Fibroblast of skin of abdomen (primary cell): Measurements from ENCODE around the gene LRRC27.
"Not testable (repeated sequence)": the region's sequence is repeated elsewhere in the genome, so short reads cannot be mapped to it uniquely, and the experiment has no call there.

ENCODE experiments used
- DNase-seq: peaks from one replicate; pipeline ENCODE4 v3.0.0-alpha.2; 2013

LRRC27 gene

DNA sequence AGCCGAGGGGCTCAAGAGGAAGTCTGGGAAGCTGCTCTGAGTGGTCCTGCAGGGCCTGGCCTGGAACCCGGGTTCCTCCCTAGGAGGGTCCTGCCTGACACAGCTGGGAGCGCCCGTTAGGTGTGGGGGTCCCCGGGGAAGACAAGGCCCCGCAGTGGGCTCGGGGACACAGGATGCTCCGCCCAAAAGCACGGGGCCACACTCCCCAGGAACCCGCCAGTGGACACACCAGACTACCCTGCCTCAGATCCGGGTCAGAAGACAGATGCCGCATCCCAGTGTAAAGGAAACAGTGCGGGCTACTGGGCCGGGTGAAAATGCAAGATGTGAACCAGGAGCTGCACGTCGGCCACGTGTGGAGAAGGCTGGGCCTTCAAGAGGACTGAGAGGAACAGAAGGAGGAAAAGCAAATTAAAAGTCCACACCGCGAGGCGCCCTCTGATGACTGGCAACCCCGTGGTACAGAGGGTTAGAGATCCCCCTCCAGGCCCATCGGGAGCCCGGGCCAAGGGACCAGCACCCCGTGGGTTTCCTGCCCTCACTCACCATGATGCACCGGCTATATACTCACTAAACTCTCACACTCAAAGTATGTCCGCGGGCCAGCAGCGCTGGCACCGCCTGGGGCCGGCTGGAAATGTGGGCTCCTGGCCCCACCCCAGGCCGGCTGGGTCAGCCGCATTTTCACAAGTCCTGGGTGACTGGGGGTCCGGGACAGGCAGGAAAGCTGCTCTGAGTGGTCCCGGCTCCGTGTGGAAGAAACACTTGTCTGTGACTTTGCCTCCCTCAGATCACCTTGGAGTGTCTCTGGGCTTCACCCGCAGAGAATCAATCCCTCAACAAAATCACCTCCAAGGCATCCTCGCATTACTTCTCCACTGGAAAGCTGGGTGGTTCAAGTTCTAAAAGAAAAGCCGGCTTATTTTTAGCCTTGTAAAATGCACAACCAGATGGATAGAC, 30.3 kb upstream of the LRRC27 start:
- DNase-seq, result no peak

GRCh38 chr10:132302421-132303310, 29.3 kb upstream of the LRRC27 start:
- DNase-seq, result no peak

DNA sequence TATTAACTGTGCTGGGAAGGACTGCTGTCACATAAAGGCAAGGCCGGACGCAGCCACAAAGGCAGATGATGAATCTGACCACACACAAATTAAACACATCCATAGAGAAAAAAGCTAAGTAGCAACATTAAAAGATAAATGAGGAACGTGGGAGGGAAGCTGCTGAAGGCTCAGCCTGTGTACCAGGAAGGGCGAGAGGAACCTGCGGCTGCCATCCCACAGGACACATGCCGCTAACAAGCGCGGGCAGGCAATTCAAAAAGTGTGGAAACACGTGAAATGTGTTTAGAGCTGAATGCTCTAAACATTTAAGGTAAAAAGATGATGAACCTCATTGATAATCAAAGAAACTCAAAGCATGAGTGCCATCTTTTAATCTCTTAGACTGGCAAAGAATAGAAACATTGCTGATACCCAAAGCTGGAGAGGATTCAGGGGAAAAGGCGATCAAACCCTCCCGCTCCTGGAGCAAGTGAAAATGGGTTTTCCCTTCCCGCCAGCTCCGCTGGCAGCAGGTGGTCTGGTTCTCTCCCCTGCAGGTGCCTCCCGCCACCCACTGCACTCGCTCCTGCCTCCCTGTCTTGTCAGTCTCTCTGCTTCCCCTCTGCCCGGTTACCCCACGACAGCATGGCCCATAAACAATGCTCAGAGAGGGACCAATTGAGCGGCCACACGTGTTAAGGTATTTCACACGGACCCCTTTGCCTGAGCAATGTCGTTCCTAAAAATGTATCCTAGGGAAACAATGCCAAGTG, 28.5 kb upstream of the LRRC27 start:
- DNase-seq, result no peak

- DNase-seq, result no peak
Observed at GRCh38 chr10:132304756-132305509, 27.1 kb upstream of the LRRC27 start.

- DNase-seq, result no peak
Observed at GRCh38 chr10:132305654-132306342, 26.2 kb upstream of the LRRC27 start.

DNA sequence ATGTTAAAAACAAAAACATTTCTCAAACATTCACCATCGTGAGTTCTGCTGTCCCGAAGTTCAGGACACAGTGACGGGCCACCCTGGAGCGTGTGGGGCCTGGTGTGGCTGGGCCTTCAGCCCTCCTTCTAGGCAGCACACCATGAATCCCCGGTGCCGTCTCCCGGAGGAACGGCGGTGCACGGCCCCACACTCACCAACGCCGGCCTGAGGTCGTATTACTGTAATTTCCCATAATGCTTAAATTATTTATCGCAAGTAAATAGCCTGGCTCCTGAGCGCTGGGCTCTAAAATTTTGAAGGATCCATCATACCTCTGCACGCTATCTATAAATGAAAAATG, 25.7 kb upstream of the LRRC27 start:
- DNase-seq, result no peak

DNA sequence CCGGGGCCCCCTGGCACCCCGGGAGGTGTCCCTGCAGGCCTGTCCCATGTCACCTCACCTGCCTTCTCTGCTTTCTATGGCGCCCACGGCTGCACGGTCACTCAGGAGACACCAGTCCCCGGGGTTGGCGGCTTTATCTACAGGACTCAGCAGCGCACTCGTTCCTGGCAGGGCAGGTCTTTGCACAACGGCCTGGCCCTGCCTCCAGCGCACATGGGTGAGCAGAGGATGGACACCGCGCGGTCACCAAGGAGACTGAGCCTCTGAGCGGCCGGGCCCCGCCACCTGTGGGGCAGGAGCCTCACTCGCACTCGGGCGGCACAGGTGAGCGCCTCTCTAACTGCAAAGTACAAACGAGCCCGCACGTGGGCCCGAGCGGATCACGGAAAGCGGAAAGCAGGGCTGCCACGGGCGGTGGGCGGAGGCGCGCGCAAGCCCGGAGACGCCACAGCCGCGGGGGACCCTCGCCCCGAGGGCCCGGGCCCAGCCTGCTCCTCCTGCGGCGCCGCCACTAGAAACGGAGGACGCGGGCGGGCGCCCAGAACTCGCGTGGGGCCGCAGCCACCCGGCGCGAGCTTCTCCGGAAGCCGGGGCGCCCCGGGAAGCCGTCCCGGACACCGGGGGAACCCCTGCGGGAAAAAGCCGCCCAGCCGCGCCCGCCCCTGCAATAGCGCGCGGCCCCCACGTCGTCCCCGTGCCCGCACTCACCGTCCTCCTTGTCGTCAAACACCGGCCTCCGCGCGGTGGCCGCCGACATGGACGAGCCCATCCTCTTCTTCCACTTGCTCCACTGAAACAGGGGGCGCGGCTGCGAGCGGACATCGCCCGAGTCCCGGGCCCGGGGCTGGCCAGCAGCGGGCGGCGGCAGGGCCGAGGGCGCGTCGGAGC, 24.9 kb upstream of the LRRC27 start:
- DNase-seq, result no peak

- peak; percentile 89 for DNase-seq
Observed at GRCh38 chr10:132307823-132308586, 24.0 kb upstream of the LRRC27 start, which contains the start of gene STK32C. Gene STK32C (minus strand): TSS chr10:132307950. CDS start chr10:132307833, 117 bp downstream.

- no peak for DNase-seq
Observed at GRCh38 chr10:132308587-132309470, 23.2 kb upstream of the LRRC27 start.

- DNase-seq, result no peak
Observed at GRCh38 chr10:132309471-132309865, 22.5 kb upstream of the LRRC27 start.

DNA sequence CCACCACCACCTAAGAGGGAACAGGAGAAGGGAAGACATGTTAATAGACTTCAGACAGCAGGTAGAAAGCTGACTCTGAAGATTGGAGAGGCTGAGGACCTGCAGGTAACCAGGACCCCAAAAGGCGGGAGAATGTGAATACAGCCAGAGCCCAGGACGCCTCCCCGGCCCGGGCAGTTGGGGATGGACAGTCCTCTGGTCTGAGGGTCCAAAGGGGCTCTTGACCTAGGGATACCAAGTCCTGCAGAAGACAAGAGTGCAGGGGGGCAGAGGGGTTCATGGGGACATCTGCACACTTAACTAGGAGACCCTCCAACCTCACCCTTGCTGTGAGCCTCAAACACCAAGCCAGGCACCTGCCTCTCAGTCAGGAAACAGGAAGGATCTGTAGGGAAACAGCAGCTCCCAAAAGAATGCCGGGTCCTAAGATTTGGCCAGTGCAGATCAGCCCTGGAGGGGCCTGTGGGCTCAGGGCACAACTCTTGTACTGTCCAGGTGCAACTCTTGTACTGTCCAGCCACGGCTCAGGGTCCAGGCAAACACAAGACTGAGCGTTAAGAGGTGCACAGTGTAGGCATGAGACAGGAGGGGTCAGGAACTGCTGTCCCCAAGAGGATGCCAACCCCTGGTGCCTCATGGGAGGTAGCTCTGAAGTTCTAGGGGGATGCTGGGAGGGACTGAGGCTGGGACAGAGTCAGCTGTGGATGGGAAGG, 22.0 kb upstream of the LRRC27 start:
- no peak for DNase-seq

GRCh38 chr10:132310701-132311337, 21.2 kb upstream of the LRRC27 start:
- DNase-seq, result no peak

- no peak for DNase-seq
Observed at GRCh38 chr10:132311338-132311939, 20.6 kb upstream of the LRRC27 start.

DNA sequence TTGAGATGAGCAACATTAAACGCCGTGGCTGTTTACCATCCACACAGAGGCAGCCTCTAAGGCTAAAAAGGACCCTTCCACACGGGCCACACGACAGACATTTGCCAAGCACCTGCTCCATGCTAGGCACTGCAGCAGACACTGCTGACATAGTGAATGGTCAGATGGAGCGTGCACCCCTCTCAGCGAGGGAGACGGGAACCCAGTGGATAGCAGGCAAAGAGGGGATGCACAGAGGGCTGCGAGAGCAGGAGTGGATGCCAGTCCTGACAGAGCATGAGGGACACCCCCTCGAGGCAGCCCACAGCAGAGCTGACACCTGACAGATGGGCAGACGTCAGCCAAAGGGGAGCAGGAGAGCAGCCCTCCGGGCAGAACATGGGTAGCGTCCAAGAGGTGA, 18.7 kb upstream of the LRRC27 start:
- no peak for DNase-seq

- DNase-seq, result no peak
Observed at GRCh38 chr10:132313865-132314264, 18.1 kb upstream of the LRRC27 start.

- DNase-seq, result no peak
Observed at GRCh38 chr10:132314336-132314735, 17.7 kb upstream of the LRRC27 start.

DNA sequence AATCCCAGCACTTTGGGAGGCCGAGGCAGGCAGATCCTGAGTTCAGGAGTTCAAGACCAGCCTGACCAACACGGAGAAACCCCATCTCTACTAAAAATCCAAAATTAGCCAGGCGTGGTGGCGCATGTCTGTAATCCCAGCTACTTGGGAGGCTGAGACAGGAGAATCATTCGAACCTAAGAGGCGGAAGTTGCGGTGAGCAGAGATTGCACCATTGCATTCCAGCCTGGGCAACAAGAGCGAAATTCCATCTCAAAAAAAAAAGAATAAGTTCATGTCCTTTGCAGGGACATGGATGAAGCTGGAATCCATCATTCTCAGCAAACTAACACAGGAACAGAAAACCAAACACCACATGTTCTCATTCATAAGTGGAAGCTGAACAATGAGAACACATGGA, 17.1 kb upstream of the LRRC27 start:
- DNase-seq, result not testable (repeated sequence)
